HL-60 (cell line): ENCODE results near the gene ADAMTS2.

Experiments used
- POLR2AphosphoS5 ChIP-seq: IDR thresholded peaks from 2 replicates; pipeline ENCODE4 v1.6.1; 2012; ENCODE audit warnings: low read depth
- REST ChIP-seq: IDR thresholded peaks from 2 replicates; pipeline ENCODE4 v1.6.1; 2012; ENCODE audit warnings: low read depth; ENCODE audit not compliant: insufficient replicate concordance
- TF ChIP-seq, protein P1 (sequence below): IDR thresholded peaks from one replicate; pipeline ENCODE4 v1.5.1; 2011; ENCODE audit warnings: low read length, control low read depth, inconsistent platforms; ENCODE audit not compliant: insufficient read depth

DNA sequence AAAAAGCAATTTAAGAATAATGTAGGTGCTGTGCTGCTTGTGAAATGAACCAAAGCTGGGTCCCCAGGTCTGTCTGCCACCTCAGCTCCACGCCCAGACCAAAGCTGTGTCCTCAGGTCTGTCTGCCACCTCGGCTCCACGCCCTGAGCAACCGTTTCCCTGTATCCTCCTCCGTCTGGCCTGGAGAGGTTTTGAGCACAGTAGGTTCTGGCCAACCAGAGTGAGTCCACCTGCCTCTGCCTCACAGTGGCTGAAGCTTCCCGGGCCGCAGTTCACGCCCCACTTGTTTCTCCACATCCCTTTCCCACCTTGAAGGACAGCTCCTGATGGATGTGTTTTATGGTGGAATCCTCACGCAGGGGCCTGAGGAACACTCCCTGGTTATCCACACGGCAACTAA, 120.5 kb downstream of the ADAMTS2 start:
- TF ChIP-seq, protein P1, sequence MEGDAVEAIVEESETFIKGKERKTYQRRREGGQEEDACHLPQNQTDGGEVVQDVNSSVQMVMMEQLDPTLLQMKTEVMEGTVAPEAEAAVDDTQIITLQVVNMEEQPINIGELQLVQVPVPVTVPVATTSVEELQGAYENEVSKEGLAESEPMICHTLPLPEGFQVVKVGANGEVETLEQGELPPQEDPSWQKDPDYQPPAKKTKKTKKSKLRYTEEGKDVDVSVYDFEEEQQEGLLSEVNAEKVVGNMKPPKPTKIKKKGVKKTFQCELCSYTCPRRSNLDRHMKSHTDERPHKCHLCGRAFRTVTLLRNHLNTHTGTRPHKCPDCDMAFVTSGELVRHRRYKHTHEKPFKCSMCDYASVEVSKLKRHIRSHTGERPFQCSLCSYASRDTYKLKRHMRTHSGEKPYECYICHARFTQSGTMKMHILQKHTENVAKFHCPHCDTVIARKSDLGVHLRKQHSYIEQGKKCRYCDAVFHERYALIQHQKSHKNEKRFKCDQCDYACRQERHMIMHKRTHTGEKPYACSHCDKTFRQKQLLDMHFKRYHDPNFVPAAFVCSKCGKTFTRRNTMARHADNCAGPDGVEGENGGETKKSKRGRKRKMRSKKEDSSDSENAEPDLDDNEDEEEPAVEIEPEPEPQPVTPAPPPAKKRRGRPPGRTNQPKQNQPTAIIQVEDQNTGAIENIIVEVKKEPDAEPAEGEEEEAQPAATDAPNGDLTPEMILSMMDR = no peak
- TF ChIP-seq POLR2AphosphoS5 (no peak), REST (no peak)
